Fibroblast of villous mesenchyme (primary cell): ENCODE measurements around the gene CARHSP1. TPM values are rescaled to one million over a fixed set of nuclear protein-coding genes. Genes with fewer than 3 reads are reported as not detected.

ENCODE experiments used
- DNase-seq: peaks from one replicate; pipeline ENCODE4 v3.0.0-alpha.2; 2010; ENCODE audit warnings: low read depth
- H3K4me3 ChIP-seq: 2 replicates; pipeline ENCODE4 v1.5.1; 2011; ENCODE audit warnings: low read depth, mild to moderate bottlenecking, low read length
- total RNA-seq: library from RNA; depleted of rRNA; stranded (reverse); fragments of >200 nt; gene quantifications from 2 replicates; pipeline ENCODE4 v1.2.3, GENCODE V29; 2012
- TF ChIP-seq, protein P1 (sequence below): IDR thresholded peaks from 2 replicates; pipeline ENCODE4 v1.5.1; 2012; ENCODE audit warnings: low read depth, mild to moderate bottlenecking, low read length; ENCODE audit not compliant: insufficient read depth

CARHSP1 gene
- total RNA-seq, 1 donor = 165 TPM

DNA sequence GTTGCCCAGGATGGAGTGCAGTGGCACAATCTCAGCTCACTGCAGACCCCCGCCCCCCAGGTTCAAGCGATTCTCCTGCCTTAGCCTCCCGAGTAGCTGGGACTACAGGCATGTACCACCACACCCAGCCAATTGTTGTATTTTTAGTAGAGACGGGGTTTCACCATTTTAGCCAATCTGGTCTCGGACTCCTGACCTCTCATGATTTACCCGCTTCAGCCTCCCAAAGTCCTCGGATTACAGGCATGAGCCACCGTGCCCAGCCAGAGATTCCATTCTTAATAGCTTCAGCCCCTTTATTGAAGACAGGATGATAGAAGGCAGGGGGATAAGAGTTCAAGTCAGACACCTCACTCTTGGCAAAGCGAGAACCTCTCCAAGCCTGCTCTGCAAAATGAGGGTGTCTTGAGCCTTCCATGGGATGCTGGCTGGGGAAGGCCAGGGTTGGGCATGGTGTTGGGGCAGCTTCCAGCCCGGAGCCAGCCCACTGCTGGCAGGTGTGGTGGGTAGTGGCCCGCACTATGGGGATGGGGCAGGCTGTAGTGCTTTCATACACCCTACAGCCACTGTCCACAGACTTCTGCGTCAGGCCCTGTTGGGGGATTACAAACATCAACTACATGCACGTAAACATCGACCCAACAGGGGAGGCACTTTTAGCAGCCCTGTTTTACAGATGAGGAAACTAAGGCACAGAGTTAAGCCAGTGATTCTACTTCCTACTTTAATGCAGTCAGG is 3.5 kb downstream of the CARHSP1 start:
- no peak for DNase-seq
- no peak overlapping the region for H3K4me3 ChIP-seq
- TF ChIP-seq, protein P1, sequence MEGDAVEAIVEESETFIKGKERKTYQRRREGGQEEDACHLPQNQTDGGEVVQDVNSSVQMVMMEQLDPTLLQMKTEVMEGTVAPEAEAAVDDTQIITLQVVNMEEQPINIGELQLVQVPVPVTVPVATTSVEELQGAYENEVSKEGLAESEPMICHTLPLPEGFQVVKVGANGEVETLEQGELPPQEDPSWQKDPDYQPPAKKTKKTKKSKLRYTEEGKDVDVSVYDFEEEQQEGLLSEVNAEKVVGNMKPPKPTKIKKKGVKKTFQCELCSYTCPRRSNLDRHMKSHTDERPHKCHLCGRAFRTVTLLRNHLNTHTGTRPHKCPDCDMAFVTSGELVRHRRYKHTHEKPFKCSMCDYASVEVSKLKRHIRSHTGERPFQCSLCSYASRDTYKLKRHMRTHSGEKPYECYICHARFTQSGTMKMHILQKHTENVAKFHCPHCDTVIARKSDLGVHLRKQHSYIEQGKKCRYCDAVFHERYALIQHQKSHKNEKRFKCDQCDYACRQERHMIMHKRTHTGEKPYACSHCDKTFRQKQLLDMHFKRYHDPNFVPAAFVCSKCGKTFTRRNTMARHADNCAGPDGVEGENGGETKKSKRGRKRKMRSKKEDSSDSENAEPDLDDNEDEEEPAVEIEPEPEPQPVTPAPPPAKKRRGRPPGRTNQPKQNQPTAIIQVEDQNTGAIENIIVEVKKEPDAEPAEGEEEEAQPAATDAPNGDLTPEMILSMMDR = no peak

DNA sequence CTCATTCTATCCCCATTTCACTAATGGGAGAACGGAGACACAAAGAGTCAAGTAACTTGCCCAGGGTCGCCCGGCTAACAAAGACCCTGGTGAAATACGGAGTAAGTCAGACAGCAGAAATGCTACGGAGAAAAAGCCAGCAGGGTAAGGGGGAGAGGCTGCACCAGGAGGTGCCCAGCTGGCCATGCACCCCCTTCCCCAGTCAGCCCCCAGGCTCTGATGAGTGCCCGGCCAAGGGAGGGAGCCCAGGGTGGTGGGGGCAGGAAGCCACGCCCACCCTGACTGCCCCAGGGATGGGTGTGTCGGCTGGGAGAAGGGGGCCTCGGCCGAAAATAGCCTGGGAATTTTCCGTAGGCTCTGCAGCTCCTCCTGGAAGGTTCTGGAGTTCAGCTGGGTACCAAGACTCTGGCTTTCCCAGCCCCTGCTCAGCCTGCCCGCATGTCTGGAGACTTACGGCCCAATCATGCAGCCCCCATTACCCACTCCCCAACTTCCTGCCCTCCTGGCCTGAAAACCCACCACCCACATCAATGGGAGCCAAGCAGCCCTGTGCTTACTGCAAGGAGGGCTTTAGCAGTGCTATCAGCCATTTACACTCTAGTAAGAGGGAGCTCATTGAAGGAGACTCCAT is 4.2 kb downstream of the CARHSP1 start:
- no peak for DNase-seq
- H3K4me3 ChIP-seq = no peak overlapping the region
- TF ChIP-seq, protein P1 = no peak

DNA sequence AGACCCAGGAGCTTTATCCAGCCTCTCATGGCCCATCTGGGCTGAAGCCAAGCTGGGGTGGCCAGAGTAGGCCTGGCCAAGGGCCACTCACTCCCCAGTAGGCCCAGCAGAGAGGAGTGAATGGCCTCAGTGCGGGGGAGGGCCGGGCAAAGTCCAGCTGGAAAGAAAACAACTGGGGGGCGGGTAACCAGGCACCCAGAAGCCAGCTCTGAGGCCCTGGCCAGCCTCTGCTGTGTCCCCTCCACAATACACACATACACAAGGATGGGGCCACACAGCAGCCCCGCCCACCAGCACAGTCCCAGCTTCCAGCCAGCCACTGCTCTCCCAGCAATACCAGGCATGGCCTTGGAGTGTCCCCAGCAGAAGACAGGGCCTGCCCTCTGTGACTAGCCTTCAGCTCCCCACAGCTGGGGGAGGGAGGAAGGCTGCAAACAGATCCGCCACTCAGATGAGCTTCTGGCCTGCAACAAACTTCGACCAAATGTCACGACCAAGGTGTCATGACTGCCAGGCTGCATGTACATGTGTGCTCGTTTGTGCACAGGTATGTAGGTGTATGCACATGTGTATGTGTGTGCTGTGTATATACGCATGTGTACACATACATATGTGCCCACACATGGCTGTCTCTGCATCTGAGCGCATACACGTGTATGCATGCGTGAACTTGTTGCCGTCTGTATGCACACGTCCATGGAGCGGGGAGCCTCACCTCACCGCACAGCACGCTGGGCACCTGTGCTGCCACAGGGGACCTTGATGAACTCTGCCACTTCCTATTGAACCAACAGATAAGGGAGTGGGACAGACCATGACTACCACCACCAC is 5.0 kb downstream of the CARHSP1 start:
- no peak overlapping the region for H3K4me3 ChIP-seq
- TF ChIP-seq, protein P1 = no peak
- no peak for DNase-seq

DNA sequence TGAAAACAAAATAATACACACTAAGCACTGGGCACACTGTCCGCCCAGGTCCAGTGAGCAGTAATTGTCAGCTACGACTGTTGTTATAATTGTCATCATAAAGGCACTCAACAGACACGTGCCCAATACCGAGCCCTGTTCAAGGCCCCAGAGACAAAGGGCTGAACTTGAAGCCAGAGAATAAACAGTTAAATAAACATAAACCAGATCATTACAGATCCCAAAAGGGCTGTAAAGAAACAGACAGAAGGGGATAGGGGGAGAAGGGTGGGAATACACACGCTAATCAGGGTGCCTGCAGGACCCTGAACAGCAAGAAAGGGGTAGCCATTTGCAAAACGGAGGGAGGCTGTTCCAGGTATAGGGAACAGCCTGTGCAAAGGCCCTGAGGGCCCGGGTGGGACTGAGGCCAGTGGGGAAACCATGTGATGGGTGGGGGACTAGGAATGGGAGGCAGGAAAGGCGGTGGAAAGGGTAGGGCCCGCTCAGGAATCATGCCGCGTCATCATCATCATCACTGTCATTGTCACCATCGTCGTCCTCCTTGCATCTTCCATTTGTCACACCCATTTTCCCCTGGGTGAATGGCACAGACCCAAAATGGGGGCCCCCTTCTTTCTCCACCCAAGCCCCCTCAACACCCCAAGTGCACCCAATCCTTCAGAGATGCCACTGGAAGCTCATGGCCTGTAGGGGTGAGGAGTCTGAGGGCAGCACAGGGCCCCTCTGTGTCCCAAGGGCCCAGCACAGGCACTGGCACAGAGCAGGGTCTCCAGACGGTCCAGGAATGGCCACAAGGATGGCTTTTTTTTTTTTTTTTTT is 6.3 kb downstream of the CARHSP1 start:
- H3K4me3 ChIP-seq = no peak overlapping the region
- TF ChIP-seq, protein P1 = no peak
- DNase-seq = no peak

DNA sequence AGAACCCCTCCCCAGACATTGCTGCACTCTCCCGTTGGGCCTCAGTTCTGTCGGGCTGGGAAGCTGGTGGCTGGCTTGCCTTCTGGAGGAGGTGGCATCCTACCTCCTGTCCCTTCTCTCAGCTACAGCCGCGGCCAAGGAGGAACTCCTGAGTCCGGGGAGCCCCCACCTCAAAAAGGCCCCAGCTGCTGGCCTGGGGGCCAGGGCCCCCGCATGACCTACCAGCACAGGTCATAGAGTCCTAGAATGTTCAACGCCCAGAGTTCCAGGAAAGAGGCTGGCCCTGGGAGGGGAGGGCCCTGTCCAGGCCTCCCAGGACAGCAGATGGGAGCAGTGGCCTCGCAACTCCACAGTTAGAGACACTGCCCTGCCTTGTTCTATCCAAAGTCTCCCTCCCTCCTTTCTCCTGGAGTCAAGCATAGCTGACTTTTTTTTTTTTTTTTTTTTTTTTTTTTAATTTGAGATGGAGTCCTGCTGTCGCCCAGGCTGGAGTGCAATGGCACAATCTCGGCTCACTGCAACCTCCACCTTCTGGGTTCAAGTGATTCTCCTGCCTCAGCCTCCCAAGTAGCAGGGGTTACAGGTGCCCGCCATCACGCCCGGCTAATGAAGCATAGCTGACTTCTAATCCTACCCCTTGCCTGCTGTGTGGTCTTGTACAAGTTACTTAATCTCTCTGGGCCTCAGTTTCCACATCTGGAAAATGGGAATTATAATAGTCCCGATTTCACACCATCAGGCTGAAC is 7.1 kb downstream of the CARHSP1 start:
- TF ChIP-seq, protein P1 = no peak
- peak; percentile 55 for DNase-seq
- H3K4me3 ChIP-seq = no peak overlapping the region
